ENCODE data around the gene SLC16A8.
"Not testable (repeated sequence)": the region's sequence is repeated elsewhere in the genome, so short reads cannot be mapped to it uniquely, and the experiment has no call there.

The SLC16A8 gene

GRCh38 chr22:38081941-38082828 lies 1.8 kb downstream of the SLC16A8 start:
- H3K9me3 ChIP-seq: no peaks in the 10 kb centered on the region
- TF ChIP-seq, protein P1, sequence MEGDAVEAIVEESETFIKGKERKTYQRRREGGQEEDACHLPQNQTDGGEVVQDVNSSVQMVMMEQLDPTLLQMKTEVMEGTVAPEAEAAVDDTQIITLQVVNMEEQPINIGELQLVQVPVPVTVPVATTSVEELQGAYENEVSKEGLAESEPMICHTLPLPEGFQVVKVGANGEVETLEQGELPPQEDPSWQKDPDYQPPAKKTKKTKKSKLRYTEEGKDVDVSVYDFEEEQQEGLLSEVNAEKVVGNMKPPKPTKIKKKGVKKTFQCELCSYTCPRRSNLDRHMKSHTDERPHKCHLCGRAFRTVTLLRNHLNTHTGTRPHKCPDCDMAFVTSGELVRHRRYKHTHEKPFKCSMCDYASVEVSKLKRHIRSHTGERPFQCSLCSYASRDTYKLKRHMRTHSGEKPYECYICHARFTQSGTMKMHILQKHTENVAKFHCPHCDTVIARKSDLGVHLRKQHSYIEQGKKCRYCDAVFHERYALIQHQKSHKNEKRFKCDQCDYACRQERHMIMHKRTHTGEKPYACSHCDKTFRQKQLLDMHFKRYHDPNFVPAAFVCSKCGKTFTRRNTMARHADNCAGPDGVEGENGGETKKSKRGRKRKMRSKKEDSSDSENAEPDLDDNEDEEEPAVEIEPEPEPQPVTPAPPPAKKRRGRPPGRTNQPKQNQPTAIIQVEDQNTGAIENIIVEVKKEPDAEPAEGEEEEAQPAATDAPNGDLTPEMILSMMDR (IDR thresholded peaks at IDR 0.05): no peak
- intact Hi-C loops (cut with DNase I; ENCODE audit: low total_unique reads): no loop called here
- H3K36me3 ChIP-seq: peaks cover 0 to 26% (median 17%) of the 10 kb centered on the region in 3 donors
- H3K4me1 ChIP-seq: peaks cover 0 to 28% (median 22%) of the 10 kb centered on the region in 4 donors
- DNase-seq: no peak
- peaks cover 0 to 14% of the 10 kb centered on the region in 2 donors for H3K27me3 ChIP-seq
- H3K27ac ChIP-seq: peak overlapping the region in 1 of 2 donors; percentile 59
- H3K4me3 ChIP-seq: peak overlapping the region; percentile 45 to 49

GRCh38 chr22:38081636-38081940 lies 2.4 kb downstream of the SLC16A8 start:
- H3K4me1 ChIP-seq: peaks cover 0 to 28% (median 22%) of the 10 kb centered on the region in 4 donors
- H3K36me3 ChIP-seq: peaks cover 0 to 25% (median 17%) of the 10 kb centered on the region in 3 donors
- H3K27ac ChIP-seq: peak overlapping the region; percentile 10 to 59
- H3K27me3 ChIP-seq: peaks cover 0 to 12% of the 10 kb centered on the region in 2 donors
- no peak for DNase-seq
- H3K9me3 ChIP-seq: no peaks in the 10 kb centered on the region
- TF ChIP-seq, protein P1 (IDR thresholded peaks at IDR 0.05): no peak
- intact Hi-C loops (cut with DNase I; ENCODE audit: low total_unique reads): no loop called here
- peak overlapping the region; percentile 45 to 49 for H3K4me3 ChIP-seq

- Histone ChIP-seq H3K27ac (peak overlapping the region; percentile 10 to 59), H3K27me3 (peaks cover 0 to 12% of the 10 kb centered on the region in 2 donors), H3K36me3 (peaks cover 0 to 25% (median 13%) of the 10 kb centered on the region in 3 donors), H3K9me3 (no peaks in the 10 kb centered on the region), H3K4me3 (peak overlapping the region; percentile 45 to 49), H3K4me1 (peaks cover 0 to 28% (median 22%) of the 10 kb centered on the region in 4 donors)
- TF ChIP-seq, protein P1 (IDR thresholded peaks at IDR 0.05): peak in 1 of 2 experiments; percentile 4
- intact Hi-C loops (cut with DNase I; ENCODE audit: low total_unique reads): no loop called here
- no peak for DNase-seq
These were observed 2.9 kb downstream of the SLC16A8 start for GRCh38 chr22:38080850-38081635.

DNA sequence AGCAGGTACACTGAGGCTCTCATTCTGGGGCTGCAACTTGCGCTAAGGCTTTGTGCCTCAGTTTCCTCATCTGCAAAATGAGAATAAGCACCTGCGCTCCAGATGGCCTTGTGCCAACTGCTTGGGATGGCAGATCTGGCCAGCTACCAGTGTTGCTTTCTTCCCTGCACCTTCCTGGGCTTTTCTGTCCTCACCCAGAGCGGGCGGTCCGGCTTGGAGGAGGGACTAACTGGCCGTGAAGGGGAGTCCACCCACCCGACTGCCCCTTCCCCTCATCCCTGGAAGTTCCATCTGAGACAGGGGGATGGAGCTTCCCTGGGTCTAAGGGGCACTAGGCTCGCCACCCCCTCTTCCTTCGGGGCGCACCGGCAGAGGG lies 3.5 kb downstream of the SLC16A8 start:
- H3K27me3 ChIP-seq: peaks cover 0 to 12% of the 10 kb centered on the region in 2 donors
- TF ChIP-seq, protein P1 (IDR thresholded peaks at IDR 0.05): no peak
- H3K4me1 ChIP-seq: peaks cover 0 to 28% (median 22%) of the 10 kb centered on the region in 4 donors
- H3K9me3 ChIP-seq: no peaks in the 10 kb centered on the region
- no peak for DNase-seq
- H3K36me3 ChIP-seq: peaks cover 0 to 25% (median 13%) of the 10 kb centered on the region in 3 donors
- peak overlapping the region in 1 of 2 donors; percentile 30 for H3K27ac ChIP-seq
- intact Hi-C loops (cut with DNase I; ENCODE audit: low total_unique reads): no loop called here
- peak overlapping the region; percentile 45 to 49 for H3K4me3 ChIP-seq

DNA sequence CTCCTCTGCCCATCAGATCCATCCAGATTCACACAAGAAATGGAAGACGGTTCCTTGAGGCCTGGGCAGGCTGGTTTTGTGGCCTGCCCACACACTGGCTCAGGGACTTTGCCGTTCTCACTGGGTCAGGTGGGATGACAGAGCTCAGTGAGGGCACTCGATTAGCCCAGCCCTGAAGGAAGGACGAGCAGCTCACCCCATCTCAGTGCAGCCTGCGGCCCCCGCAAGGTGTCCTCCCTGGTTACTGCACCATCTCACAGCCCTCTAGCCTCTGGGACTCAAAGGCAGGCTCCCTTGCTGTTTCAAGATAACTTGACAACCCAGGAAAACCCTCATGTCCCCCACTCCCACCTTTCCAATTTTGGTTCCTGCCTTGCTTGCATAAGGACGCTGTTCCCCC lies 4.2 kb downstream of the SLC16A8 start:
- DNase-seq: no peak
- H3K9me3 ChIP-seq: no peaks in the 10 kb centered on the region
- intact Hi-C loops (cut with DNase I; ENCODE audit: low total_unique reads): no loop called here
- H3K4me1 ChIP-seq: peaks cover 0 to 28% (median 22%) of the 10 kb centered on the region in 4 donors
- peaks cover 0 to 12% of the 10 kb centered on the region in 2 donors for H3K27me3 ChIP-seq
- peaks cover 6 to 25% (median 13%) of the 10 kb centered on the region in 3 donors for H3K36me3 ChIP-seq
- no peak overlapping the region for H3K4me3 ChIP-seq
- TF ChIP-seq, protein P1 (IDR thresholded peaks at IDR 0.05): no peak
- H3K27ac ChIP-seq: no peak overlapping the region

DNA sequence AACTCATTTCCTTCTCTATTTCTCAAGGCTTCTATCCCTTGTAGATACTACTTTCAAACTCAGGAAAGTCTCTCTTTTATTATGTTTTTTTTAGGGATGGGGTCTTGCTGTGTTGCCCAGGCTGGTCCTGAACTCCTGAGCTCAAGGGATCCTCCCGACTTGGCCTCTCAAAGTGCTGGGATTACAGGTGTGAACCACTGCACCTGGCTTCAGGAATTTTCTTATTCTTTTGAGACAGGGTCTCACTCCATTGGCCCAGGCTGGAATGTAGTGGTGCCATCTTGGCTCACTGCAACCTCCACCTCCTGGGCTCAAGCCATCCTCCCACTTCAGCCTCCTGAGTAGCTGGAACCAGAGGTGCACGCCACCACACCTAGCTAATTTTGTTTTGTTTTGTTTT lies 4.8 kb downstream of the SLC16A8 start:
- intact Hi-C loops (cut with DNase I; ENCODE audit: low total_unique reads); DNase-seq; H3K9me3 ChIP-seq; H3K27ac ChIP-seq; H3K4me3 ChIP-seq: not testable (repeated sequence)
- peaks cover 0 to 28% (median 22%) of the 10 kb centered on the region in 4 donors for H3K4me1 ChIP-seq
- peaks cover 12 to 29% (median 18%) of the 10 kb centered on the region in 3 donors for H3K36me3 ChIP-seq
- peaks cover 0 to 12% of the 10 kb centered on the region in 2 donors for H3K27me3 ChIP-seq
